ENCODE measurements around the gene GABBR1.

GABBR1 gene

DNA sequence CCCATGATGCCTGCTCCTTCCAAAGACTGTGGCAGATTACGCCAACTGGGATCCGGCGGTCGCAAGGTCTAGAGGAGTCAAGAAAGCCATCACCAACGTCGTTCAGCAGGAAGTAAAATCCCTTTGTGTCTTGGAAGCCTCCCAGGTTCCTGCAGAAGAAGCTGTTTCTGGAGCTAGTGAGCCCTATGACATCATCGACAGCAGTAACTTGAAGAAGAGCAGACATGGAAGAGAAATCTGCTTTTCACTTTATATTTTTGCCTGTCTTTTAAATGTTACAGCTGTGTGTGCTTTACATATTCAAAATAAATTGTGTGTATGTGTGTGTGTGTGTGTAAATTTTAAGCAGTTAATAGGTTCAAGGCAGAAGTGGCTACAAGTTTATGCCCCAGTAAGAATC lies 55.4 kb downstream of the GABBR1 start:
- Histone ChIP-seq H3K27ac (ENCODE audit: extremely low read depth, low read depth, low read length) (no peak overlapping the region), H3K4me3 (ENCODE audit: low read depth, low read length) (no peak overlapping the region), H3K9me3 (ENCODE audit: control insufficient read depth, insufficient read depth, low read depth, low read length) (no peaks in the 10 kb centered on the region), H3K4me1 (ENCODE audit: control insufficient read depth, insufficient read depth, low read length) (no peaks in the 10 kb centered on the region), H3K36me3 (ENCODE audit: control insufficient read depth in 2 of 2, insufficient read depth in 1 of 2, low read length in 2 of 2) (no peaks in the 10 kb centered on the region)
- TF ChIP-seq ZNF335 (tag by site-specific recombination; conservative IDR thresholded peaks at IDR 0.05) = peak; percentile 41; the same call in 1 of the 2 replicates
- TF ChIP-seq, protein P1, sequence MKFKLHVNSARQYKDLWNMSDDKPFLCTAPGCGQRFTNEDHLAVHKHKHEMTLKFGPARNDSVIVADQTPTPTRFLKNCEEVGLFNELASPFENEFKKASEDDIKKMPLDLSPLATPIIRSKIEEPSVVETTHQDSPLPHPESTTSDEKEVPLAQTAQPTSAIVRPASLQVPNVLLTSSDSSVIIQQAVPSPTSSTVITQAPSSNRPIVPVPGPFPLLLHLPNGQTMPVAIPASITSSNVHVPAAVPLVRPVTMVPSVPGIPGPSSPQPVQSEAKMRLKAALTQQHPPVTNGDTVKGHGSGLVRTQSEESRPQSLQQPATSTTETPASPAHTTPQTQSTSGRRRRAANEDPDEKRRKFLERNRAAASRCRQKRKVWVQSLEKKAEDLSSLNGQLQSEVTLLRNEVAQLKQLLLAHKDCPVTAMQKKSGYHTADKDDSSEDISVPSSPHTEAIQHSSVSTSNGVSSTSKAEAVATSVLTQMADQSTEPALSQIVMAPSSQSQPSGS (tag by site-specific recombination; IDR thresholded peaks at IDR 0.05; ENCODE audit: low read depth) = peak; percentile 65
- TF ChIP-seq ZNF114 (tag by site-specific recombination; IDR thresholded peaks at IDR 0.05) = no peak
- ChIA-PET CTCF (interaction anchor here (1.2 to 1.8 kb wide), 3 partner anchors 12 to 77 kb away, joined by 3 to 8 read pairs (median 5); no protein-coding TSS in a partner anchor), POLR2A (no interaction called here)

DNA sequence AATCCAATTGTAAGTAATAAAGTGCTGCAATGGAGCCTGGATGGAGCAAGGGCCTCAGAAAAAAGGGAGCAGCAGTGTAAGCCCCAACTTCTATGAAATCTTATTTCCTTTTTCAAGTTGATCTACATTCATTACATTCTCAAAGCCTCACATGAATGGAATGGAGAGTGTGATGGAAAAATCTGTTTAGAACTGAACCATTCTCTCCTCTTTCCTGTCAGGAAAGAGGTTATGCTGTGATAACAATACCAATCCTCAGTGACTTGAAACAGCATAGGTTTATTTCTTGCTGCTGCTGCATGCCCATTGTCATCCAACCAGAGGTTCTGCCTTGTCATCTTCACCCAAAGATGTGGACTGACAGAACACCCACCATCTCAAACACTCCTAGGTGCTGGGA lies 56.9 kb downstream of the GABBR1 start:
- Histone ChIP-seq H3K4me3 (ENCODE audit: low read depth, low read length) (no peak overlapping the region), H3K27ac (ENCODE audit: extremely low read depth, low read depth, low read length) (no peak overlapping the region), H3K36me3 (ENCODE audit: control insufficient read depth in 2 of 2, insufficient read depth in 1 of 2, low read length in 2 of 2) (no peaks in the 10 kb centered on the region), H3K4me1 (ENCODE audit: control insufficient read depth, insufficient read depth, low read length) (no peaks in the 10 kb centered on the region), H3K9me3 (ENCODE audit: control insufficient read depth, insufficient read depth, low read depth, low read length) (no peaks in the 10 kb centered on the region)
- TF ChIP-seq, protein P2, sequence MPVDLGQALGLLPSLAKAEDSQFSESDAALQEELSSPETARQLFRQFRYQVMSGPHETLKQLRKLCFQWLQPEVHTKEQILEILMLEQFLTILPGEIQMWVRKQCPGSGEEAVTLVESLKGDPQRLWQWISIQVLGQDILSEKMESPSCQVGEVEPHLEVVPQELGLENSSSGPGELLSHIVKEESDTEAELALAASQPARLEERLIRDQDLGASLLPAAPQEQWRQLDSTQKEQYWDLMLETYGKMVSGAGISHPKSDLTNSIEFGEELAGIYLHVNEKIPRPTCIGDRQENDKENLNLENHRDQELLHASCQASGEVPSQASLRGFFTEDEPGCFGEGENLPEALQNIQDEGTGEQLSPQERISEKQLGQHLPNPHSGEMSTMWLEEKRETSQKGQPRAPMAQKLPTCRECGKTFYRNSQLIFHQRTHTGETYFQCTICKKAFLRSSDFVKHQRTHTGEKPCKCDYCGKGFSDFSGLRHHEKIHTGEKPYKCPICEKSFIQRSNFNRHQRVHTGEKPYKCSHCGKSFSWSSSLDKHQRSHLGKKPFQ (tag by site-specific recombination; IDR thresholded peaks at IDR 0.05) = no peak
- TF ChIP-seq SP3 (tag by site-specific recombination; IDR thresholded peaks at IDR 0.05) (no peak), ZNF174 (tag by site-specific recombination; IDR thresholded peaks at IDR 0.05) (no peak), FEZF1 (tag by site-specific recombination; IDR thresholded peaks at IDR 0.05) (no peak), ZNF768 (tag by site-specific recombination; IDR thresholded peaks at IDR 0.05) (no peak), ZNF416 (tag by site-specific recombination; IDR thresholded peaks at IDR 0.05) (no peak), ZNF274 (IDR thresholded peaks at IDR 0.05; ENCODE audit: low read length) (no peak), ZNF274 (tag by site-specific recombination; IDR thresholded peaks at IDR 0.05; ENCODE audit: borderline replicate concordance) (no peak), ZNF184 (tag by site-specific recombination; IDR thresholded peaks at IDR 0.05) (no peak), GLIS2 (tag by site-specific recombination; IDR thresholded peaks at IDR 0.05) (no peak), MEIS1 (CRISPR knock-in tag; IDR thresholded peaks at IDR 0.05; ENCODE audit: borderline replicate concordance) (no peak), ZNF140 (tag by site-specific recombination; IDR thresholded peaks at IDR 0.05) (no peak), ZNF623 (tag by site-specific recombination; IDR thresholded peaks at IDR 0.05) (no peak), ZNF132 (tag by site-specific recombination; IDR thresholded peaks at IDR 0.05; ENCODE audit: borderline replicate concordance) (no peak), KLF8 (tag by site-specific recombination; IDR thresholded peaks at IDR 0.05) (no peak), ZNF433 (tag by site-specific recombination; IDR thresholded peaks at IDR 0.05; ENCODE audit: low read depth) (no peak)
- TF ChIP-seq, protein P3, sequence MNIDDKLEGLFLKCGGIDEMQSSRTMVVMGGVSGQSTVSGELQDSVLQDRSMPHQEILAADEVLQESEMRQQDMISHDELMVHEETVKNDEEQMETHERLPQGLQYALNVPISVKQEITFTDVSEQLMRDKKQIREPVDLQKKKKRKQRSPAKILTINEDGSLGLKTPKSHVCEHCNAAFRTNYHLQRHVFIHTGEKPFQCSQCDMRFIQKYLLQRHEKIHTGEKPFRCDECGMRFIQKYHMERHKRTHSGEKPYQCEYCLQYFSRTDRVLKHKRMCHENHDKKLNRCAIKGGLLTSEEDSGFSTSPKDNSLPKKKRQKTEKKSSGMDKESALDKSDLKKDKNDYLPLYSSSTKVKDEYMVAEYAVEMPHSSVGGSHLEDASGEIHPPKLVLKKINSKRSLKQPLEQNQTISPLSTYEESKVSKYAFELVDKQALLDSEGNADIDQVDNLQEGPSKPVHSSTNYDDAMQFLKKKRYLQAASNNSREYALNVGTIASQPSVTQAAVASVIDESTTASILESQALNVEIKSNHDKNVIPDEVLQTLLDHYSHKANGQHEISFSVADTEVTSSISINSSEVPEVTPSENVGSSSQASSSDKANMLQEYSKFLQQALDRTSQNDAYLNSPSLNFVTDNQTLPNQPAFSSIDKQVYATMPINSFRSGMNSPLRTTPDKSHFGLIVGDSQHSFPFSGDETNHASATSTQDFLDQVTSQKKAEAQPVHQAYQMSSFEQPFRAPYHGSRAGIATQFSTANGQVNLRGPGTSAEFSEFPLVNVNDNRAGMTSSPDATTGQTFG (tag by site-specific recombination; IDR thresholded peaks at IDR 0.05; ENCODE audit: borderline replicate concordance) = no peak
- TF ChIP-seq, protein P4, sequence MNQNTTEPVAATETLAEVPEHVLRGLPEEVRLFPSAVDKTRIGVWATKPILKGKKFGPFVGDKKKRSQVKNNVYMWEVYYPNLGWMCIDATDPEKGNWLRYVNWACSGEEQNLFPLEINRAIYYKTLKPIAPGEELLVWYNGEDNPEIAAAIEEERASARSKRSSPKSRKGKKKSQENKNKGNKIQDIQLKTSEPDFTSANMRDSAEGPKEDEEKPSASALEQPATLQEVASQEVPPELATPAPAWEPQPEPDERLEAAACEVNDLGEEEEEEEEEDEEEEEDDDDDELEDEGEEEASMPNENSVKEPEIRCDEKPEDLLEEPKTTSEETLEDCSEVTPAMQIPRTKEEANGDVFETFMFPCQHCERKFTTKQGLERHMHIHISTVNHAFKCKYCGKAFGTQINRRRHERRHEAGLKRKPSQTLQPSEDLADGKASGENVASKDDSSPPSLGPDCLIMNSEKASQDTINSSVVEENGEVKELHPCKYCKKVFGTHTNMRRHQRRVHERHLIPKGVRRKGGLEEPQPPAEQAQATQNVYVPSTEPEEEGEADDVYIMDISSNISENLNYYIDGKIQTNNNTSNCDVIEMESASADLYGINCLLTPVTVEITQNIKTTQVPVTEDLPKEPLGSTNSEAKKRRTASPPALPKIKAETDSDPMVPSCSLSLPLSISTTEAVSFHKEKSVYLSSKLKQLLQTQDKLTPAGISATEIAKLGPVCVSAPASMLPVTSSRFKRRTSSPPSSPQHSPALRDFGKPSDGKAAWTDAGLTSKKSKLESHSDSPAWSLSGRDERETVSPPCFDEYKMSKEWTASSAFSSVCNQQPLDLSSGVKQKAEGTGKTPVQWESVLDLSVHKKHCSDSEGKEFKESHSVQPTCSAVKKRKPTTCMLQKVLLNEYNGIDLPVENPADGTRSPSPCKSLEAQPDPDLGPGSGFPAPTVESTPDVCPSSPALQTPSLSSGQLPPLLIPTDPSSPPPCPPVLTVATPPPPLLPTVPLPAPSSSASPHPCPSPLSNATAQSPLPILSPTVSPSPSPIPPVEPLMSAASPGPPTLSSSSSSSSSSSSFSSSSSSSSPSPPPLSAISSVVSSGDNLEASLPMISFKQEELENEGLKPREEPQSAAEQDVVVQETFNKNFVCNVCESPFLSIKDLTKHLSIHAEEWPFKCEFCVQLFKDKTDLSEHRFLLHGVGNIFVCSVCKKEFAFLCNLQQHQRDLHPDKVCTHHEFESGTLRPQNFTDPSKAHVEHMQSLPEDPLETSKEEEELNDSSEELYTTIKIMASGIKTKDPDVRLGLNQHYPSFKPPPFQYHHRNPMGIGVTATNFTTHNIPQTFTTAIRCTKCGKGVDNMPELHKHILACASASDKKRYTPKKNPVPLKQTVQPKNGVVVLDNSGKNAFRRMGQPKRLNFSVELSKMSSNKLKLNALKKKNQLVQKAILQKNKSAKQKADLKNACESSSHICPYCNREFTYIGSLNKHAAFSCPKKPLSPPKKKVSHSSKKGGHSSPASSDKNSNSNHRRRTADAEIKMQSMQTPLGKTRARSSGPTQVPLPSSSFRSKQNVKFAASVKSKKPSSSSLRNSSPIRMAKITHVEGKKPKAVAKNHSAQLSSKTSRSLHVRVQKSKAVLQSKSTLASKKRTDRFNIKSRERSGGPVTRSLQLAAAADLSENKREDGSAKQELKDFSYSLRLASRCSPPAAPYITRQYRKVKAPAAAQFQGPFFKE (tag by site-specific recombination; IDR thresholded peaks at IDR 0.05; ENCODE audit: borderline replicate concordance) = no peak
- TF ChIP-seq, protein P5, sequence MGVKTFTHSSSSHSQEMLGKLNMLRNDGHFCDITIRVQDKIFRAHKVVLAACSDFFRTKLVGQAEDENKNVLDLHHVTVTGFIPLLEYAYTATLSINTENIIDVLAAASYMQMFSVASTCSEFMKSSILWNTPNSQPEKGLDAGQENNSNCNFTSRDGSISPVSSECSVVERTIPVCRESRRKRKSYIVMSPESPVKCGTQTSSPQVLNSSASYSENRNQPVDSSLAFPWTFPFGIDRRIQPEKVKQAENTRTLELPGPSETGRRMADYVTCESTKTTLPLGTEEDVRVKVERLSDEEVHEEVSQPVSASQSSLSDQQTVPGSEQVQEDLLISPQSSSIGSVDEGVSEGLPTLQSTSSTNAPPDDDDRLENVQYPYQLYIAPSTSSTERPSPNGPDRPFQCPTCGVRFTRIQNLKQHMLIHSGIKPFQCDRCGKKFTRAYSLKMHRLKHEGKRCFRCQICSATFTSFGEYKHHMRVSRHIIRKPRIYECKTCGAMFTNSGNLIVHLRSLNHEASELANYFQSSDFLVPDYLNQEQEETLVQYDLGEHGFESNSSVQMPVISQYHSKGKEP (tag by site-specific recombination; IDR thresholded peaks at IDR 0.05) = no peak
- CTCF ChIA-PET = interaction anchor here (1.3 kb wide), 1 partner anchor 13 kb away, joined by 5 read pairs; no protein-coding TSS in a partner anchor
- POLR2A ChIA-PET = no interaction called here

Measured in HEK293 (cell line).